ENCODE results near the gene DCAF15.

DNA sequence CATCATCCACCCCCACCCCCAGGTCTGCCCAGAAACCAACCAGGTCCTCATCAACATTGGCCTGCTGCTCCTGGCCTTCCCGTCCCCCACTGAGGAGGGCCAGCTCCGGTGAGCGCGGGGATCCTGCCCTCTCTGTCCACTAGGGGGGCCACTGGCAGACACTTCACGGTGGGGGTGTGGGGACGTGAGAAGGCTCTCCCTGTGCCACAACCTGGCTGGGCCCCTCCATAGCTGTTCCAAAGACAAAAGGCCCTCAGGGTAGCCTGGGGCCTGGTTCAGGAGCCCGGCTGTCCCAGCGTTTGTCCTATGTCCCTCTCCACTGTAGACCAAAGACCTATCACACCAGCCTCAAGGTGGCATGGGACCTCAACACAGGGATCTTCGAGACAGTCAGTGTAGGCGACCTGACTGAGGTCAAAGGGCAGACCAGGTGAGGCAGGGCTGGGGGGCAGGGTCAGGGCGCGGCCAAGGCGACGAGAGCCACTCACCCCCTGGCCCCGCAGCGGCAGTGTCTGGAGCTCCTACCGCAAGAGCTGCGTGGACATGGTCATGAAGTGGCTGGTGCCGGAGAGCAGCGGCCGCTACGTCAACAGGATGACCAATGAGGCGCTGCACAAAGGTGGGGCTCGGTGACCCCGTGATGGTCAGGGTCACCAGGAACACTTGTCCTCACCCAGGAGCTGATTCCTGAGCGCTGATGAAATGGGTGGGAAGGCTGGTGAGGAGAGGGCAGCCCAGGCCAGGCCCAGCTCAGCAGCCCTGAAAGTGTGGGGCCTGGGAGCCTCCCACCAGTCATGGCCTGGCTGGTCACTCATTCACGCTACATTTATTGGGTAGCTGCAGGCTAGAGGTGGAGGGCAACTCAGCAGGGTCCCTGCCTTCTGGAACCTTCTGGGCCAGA, 7.9 kb downstream of the DCAF15 start:
- TF ChIP-seq CTCF (IDR thresholded peaks at IDR 0.05) (peak in 1 of 6 experiments; percentile 19), POLR2A (IDR thresholded peaks at IDR 0.05) (no peak)

All from esophagus squamous epithelium (tissue), 4 donors.